SJCRH30 (cell line): ENCODE results near the gene FBXL17. TPM values are rescaled to one million over a fixed set of nuclear protein-coding genes. Genes with fewer than 3 reads are reported as not detected.

Experiments used
- DNase-seq, 2 experiments: peaks; one replicate each; pipeline ENCODE4 v3.0.0-alpha.2; 2015 to 2020
- H3K27ac ChIP-seq: fragments of 250-450 bp; sonication (Bioruptor Pico); 2 replicates; pipeline ENCODE4 v1.5.1; 2020; ENCODE audit warnings: mild to moderate bottlenecking, moderate library complexity
- H3K27me3 ChIP-seq: fragments of 250-450 bp; sonication (Bioruptor Pico); 2 replicates; pipeline ENCODE4 v1.5.1; 2020; ENCODE audit warnings: mild to moderate bottlenecking, moderate library complexity
- H3K36me3 ChIP-seq: fragments of 250-450 bp; sonication (Bioruptor Pico); 2 replicates; pipeline ENCODE4 v1.5.1; 2020; ENCODE audit warnings: mild to moderate bottlenecking, moderate library complexity
- H3K4me1 ChIP-seq: fragments of 250-450 bp; sonication (Bioruptor Pico); 2 replicates; pipeline ENCODE4 v1.5.1; 2020; ENCODE audit warnings: mild to moderate bottlenecking, moderate library complexity
- H3K4me3 ChIP-seq: fragments of 250-450 bp; sonication (Bioruptor Pico); 2 replicates; pipeline ENCODE4 v1.5.1; 2020; ENCODE audit warnings: mild to moderate bottlenecking, moderate library complexity
- H3K9me3 ChIP-seq: fragments of 250-450 bp; sonication (Bioruptor Pico); replicated peaks from 2 replicates; pipeline ENCODE4 v1.5.1; 2020; ENCODE audit warnings: mild to moderate bottlenecking, moderate library complexity
- total RNA-seq: library from RNA; depleted of rRNA; stranded (reverse); fragments of >200 nt; shearing (Covaris generic); gene quantifications from 2 replicates; pipeline ENCODE4 v1.2.3, GENCODE V29; 2014

The FBXL17 gene
- total RNA-seq, 1 experiment from 2014 or later = 7.1 TPM

DNA sequence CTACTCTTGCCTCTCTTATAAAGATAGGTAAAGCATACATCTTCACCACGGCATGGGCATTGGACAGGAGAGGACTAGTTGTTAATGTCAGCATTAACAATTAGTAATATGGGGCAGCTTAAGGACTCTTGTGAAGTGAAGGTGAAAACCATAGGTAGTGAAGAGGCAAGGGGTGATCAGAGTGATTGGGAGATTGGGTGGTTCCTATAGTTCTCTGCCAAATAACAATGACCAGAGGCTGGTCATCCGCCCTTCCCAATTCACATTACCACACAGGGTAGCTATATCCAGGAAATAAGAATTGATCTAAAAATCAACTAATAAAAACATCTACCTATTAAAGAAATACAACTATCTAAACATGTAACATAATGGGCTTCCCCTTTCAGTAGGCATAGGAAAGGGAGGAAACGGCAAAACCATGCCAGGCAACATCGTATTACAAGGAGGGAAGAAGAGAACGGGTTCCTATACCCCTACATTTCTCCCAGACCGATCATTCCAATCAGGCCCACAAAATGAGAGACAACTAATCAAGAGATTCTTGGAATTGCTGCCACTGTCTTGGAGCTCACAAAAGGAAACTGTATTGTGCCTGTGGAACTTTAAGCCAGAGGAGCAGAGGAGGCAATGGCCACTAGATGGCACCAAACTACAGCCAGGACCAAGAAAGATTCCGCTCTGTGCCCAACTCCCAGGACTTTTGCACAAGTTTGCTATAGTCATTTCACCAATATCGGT, 121.6 kb downstream of the FBXL17 start:
- H3K36me3 ChIP-seq = no peaks in the 10 kb centered on the region
- peak; percentile 75 to 93 for DNase-seq
- no peaks in the 10 kb centered on the region for H3K27me3 ChIP-seq
- H3K4me1 ChIP-seq = peaks cover 29% of the 10 kb centered on the region
- H3K9me3 ChIP-seq = no peaks in the 10 kb centered on the region
- H3K4me3 ChIP-seq = no peak overlapping the region
- H3K27ac ChIP-seq = no peak overlapping the region

DNA sequence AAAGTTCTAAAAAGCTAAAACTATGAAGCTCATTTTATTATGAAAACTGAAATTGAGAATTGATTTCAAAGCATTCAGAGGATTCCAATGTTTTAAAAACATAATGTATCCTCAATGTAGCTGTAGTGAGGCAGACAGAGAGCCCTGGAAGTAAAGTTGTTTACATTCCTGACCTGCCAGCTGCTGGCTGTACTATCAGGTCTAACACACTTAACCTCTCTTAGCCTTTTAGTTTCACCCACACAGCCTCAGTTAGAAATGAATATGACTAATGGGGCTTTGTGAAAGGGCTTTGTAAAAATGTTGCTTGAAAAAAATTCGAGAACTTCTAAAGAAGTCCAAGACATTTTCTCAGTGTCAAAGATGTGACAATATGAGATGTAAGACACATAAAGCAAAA, 122.6 kb downstream of the FBXL17 start:
- Histone ChIP-seq H3K27me3 (no peaks in the 10 kb centered on the region), H3K27ac (peak overlapping the region; percentile 7; the same call in 1 of the 2 replicates), H3K9me3 (no peaks in the 10 kb centered on the region), H3K4me3 (no peak overlapping the region), H3K36me3 (no peaks in the 10 kb centered on the region), H3K4me1 (peaks cover 35% of the 10 kb centered on the region)
- DNase-seq = peak; percentile 41 to 66

DNA sequence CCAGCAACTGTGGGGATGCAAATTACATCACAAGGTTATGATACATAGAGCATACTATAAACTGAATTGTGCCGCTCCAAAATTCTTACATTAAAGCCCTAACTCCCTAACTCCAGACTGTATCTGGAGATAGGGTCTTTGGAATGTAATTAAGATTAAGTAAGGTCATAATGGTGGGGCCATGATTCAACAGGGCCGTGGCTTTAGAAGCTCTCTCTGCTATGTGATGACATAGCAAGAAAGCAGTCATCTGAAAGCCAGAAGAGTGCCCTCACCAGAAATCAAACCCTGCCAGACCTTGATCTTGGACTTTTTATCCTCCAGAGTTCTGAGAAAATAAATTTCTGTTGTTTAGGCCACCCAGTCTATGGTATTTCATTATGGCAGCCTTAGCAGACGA, 123.9 kb downstream of the FBXL17 start:
- H3K27ac ChIP-seq = no peak overlapping the region
- H3K4me3 ChIP-seq = no peak overlapping the region
- no peaks in the 10 kb centered on the region for H3K9me3 ChIP-seq
- no peaks in the 10 kb centered on the region for H3K27me3 ChIP-seq
- no peak for DNase-seq
- H3K4me1 ChIP-seq = peaks cover 35% of the 10 kb centered on the region
- H3K36me3 ChIP-seq = no peaks in the 10 kb centered on the region

DNA sequence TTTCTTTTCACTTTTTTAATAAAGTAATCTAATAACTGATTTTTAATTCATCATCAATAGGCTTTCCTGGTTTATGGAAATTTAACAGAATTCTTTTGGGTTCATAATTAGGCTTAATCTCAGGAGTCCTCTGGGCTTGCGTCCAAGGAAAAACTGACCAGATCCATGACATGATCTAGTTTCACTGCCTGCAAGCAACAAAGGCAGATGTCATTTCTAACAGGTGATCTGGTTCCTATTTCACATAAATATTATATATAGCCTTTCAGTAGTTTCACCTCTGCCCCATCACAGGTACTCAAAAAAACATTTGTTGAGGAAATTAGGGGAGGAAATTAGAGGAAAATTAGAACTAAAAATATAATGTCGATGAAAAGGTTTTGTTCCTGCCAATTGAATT, 126.4 kb downstream of the FBXL17 start:
- H3K4me1 ChIP-seq = peaks cover 35% of the 10 kb centered on the region
- H3K27me3 ChIP-seq = no peaks in the 10 kb centered on the region
- no peaks in the 10 kb centered on the region for H3K36me3 ChIP-seq
- H3K4me3 ChIP-seq = no peak overlapping the region
- peak; percentile 36 to 73 for DNase-seq
- H3K27ac ChIP-seq = no peak overlapping the region
- H3K9me3 ChIP-seq = no peaks in the 10 kb centered on the region

DNA sequence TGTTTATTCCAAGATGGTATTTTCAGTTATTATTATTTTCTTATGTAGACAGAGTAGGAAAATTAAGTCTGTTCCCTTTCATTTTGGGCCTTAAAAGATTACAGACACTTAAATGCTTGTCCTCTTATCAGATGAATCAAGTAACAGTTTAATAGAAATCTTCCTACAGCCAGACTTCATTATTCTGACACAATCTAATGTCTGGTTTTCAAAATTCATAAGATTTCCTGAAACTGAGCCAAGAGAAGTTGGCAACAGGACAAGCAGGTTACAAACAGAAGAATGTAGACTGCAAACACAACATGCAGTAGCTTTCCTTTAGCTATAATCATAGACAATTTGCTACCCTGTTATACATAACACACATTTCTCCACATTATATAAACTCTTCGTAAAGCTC, 130.5 kb downstream of the FBXL17 start:
- Histone ChIP-seq H3K27me3 (no peaks in the 10 kb centered on the region), H3K9me3 (no peaks in the 10 kb centered on the region), H3K36me3 (no peaks in the 10 kb centered on the region), H3K4me3 (no peak overlapping the region), H3K4me1 (peaks cover 18% of the 10 kb centered on the region), H3K27ac (no peak overlapping the region)
- no peak for DNase-seq

DNA sequence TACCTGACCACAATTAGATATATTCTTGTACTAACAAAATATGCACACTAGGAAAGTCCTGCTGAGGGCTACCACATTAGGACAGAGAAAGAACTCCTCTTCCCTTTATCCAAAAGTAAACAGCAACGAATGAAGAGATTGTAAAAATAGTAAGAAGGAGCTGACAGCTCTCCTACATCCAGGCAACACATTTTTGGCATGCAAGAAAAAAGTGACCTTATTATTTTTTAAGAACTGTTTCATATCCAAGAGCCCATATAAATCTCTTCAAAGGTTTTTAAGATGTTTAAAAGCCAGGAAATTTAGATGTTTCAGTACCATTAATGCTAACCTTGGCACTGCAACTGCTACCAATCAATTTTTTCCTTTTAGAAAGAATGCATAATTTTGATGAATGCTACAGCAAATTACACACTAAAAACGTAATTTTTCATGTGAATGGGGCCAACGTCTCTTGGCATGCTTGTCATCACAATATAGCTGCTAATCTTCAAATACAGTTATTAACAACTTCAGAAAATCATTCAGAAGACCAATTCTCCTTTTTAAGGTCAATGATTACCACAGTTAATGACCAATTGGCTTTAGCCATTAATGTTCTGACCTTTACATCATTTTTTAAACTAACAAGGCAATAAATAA, 132.0 kb downstream of the FBXL17 start:
- no peak for DNase-seq
- no peaks in the 10 kb centered on the region for H3K27me3 ChIP-seq
- no peak overlapping the region for H3K27ac ChIP-seq
- H3K4me3 ChIP-seq = no peak overlapping the region
- no peaks in the 10 kb centered on the region for H3K9me3 ChIP-seq
- no peaks in the 10 kb centered on the region for H3K36me3 ChIP-seq
- peaks cover 5% of the 10 kb centered on the region for H3K4me1 ChIP-seq

DNA sequence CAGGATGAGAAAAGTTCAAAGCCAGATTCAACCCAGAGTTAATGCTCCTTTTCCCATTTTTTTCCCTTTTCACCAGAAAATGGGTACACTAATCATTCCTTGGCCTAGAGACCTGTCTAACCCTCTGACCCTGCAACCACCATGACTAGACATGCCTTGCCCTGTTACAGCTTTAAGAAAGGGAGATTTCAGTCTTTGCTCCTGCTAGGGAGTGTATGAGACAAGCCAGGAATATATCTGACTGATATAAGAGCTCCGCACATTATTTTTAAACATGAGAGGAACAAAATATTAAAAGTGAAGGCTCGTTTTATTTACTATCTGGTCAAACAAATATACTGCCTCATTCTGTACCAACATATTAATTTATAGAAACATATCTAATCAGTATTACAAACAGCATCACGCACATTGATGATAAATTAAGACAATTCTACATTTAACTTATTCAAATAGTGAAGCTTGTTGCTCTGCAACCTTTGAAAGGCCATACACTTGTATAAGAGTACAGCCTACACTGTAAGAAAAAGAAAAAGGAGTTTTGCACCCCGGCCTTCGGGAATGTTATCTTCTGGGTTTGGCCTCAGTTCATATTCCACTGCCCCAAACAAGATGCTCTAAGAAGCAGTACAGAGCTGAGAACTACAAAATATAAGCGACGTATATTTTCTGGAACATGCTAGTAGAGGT, 132.7 kb downstream of the FBXL17 start:
- Histone ChIP-seq H3K4me3 (no peak overlapping the region), H3K27me3 (no peaks in the 10 kb centered on the region), H3K36me3 (no peaks in the 10 kb centered on the region), H3K9me3 (no peaks in the 10 kb centered on the region), H3K27ac (no peak overlapping the region), H3K4me1 (no peaks in the 10 kb centered on the region)
- no peak for DNase-seq

DNA sequence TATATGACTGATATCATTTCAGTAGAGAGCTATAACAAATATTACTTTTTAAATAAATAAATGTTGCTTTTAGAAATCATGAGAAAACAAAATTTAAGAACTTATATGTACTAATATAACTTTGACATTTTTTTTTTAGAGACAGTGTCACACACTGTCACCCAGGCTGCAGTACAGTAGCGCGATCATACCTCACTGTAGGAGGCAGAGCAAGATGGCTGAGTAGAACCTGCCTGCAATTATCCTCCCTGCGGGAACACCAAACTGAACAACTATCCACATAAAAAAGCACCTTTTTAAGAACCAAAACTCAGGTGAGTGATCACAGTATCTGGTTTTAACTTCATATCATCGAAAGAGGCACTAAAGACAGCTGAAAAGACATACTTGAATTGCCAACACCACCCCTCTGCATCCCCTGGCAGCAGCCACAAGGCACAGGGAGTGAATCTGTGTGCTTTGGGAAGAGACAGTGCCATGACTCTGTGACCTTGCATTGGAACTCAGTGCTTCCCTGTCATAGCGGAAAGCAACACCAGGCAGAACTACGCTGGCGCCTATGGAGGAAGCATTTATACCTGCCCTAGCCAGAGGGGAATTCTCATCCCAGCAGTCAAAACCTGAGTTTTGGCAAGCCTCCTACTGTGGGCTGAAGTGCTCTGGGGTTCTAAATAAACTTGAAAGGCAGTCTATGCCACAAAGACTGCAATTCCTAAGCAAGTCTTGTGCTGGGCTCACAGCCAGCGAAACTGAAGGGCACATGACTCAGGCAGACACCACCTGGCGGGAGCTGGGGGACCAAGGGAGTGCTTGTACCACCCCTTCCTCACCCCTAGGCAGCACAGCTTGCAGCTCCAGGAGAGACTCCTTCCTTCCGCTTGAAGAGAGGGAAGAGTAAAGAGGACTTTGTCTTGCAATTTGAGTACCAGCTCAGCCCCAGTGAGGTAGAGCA, 142.7 kb downstream of the FBXL17 start:
- Histone ChIP-seq H3K4me3 (no peak overlapping the region), H3K36me3 (no peaks in the 10 kb centered on the region), H3K27me3 (no peaks in the 10 kb centered on the region), H3K9me3 (no peaks in the 10 kb centered on the region), H3K27ac (no peak overlapping the region), H3K4me1 (no peaks in the 10 kb centered on the region)
- DNase-seq = no peak

DNA sequence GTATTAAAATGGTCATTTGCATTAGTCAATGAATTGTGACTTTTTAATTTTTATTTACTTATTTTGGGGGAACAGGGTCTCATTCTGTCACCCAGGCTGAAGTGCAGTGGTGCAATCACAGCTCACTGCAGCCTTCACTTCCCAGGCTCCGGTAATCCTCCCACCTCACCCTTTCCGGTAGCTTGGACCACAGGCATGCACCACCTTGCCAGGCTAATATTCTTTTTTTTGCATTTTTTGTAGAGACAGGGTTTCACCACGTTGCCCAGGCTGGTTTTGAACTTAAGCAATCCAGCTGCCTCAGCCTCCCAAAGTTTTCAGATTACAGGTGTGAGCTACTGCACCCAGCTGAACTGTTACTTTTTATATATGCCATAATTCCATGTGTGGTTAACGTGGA, 143.4 kb downstream of the FBXL17 start:
- H3K4me1 ChIP-seq = no peaks in the 10 kb centered on the region
- H3K36me3 ChIP-seq = no peaks in the 10 kb centered on the region
- H3K9me3 ChIP-seq = no peaks in the 10 kb centered on the region
- H3K27me3 ChIP-seq = no peaks in the 10 kb centered on the region
- no peak overlapping the region for H3K4me3 ChIP-seq
- DNase-seq = no peak
- H3K27ac ChIP-seq = no peak overlapping the region

DNA sequence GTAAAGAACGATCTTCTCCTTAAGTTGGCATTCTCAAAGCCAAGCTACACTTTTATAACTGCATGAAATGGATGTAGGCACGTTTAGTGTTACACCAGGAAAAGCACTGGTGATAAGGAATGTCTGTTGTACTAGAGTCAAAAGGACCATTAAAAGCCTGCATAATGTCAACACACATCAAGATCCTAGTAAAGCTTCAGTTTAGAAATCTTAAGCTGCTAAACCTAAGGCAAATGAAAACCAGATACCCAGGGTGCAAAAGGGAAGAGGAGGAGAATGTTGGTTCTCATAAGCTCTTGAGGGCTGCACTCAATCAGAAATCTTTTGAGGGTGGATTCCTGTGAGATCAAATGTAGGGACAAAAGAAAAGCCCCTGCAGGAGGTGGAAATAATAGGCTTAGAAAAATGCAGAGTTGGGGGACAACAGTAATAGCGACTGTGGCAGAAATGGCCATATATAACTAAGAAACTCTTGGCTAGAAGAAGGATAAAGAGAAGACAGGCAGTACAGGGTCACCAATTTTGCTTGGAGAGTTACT, 148.2 kb downstream of the FBXL17 start:
- H3K4me1 ChIP-seq = no peaks in the 10 kb centered on the region
- no peaks in the 10 kb centered on the region for H3K27me3 ChIP-seq
- H3K9me3 ChIP-seq = no peaks in the 10 kb centered on the region
- H3K36me3 ChIP-seq = no peaks in the 10 kb centered on the region
- H3K27ac ChIP-seq = no peak overlapping the region
- H3K4me3 ChIP-seq = no peak overlapping the region
- no peak for DNase-seq

DNA sequence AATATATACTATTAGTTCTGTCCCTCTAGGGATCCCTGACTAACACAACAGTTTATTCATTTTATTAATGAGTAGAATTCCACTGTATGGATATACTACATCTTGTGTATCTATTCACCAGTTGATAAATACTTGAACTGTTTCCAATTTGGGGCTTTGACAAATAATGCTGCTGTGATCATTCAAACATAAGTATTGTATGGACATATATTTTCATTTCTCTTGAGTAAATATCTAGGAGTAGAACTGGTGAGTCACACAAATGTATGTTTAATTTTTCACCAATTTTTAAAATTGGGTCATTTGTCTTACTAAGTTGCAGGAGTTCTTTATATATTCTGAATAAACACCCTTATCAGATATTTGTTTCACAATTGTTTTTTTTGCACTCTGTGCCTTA, 149.1 kb downstream of the FBXL17 start:
- no peak for DNase-seq
- no peaks in the 10 kb centered on the region for H3K36me3 ChIP-seq
- H3K27me3 ChIP-seq = no peaks in the 10 kb centered on the region
- no peaks in the 10 kb centered on the region for H3K4me1 ChIP-seq
- H3K9me3 ChIP-seq = no peaks in the 10 kb centered on the region
- no peak overlapping the region for H3K4me3 ChIP-seq
- H3K27ac ChIP-seq = no peak overlapping the region

DNA sequence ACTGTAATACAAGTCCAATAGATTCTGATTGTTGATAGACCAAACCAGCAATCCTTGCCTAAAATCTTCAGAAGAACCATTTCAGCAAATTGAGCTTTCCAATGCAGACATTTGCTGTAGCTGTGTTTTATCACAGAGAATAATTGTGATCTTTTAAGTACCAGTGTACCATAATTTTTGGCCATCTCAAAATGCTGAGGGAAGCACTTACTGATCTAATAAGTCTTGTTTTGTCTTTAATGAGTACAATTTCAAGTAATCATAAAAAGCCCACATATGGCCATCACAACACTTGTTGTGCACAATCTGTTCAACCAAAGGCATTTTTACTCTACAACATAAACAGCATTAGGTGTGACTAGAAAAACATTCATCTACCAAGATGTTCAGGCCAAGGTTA, 159.9 kb downstream of the FBXL17 start:
- Histone ChIP-seq H3K27ac (no peak overlapping the region), H3K27me3 (no peaks in the 10 kb centered on the region), H3K9me3 (peaks cover 5% of the 10 kb centered on the region; the same call in 1 of the 2 replicates), H3K4me1 (no peaks in the 10 kb centered on the region), H3K4me3 (no peak overlapping the region), H3K36me3 (no peaks in the 10 kb centered on the region)
- no peak for DNase-seq

DNA sequence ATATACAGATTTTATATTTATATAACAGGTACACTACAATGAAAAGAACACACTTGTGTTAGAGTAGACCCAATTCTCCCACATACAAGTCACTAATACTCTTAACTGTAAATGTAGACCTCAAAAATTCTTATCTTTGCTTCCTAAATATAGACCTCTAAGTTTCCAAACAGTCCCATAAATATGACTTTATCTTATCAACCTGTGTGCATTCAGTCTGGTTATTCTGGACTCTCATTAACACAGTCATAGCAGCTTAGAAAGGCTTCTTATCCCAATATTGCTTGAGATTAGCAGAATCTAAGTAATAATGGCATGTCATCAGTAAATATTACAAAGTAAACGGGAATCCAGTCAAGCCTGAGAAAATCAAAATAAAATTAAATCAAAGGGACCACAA, 161.1 kb downstream of the FBXL17 start:
- Histone ChIP-seq H3K27ac (no peak overlapping the region), H3K4me1 (no peaks in the 10 kb centered on the region)

DNA sequence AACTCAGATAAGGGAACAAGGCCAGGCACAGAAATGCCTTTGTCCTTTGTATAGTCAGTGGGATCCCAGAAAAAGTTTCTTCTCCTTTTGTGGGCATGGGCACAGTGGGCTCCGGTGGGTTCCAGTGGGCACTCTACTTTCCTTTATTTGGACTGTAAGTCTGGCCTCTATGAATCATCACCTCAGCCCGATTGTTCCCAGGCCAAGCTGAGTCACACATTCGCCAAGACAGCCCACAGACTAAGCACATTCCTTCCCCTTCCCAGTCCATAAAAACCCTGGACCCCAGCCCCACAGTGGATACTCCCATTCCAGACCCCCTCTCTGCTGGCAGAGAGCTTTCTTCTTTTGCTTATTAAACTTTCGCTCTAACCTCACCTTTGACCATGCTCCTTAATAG, 165.0 kb downstream of the FBXL17 start:
- Histone ChIP-seq H3K27me3 (no peaks in the 10 kb centered on the region), H3K9me3 (peaks cover 8% of the 10 kb centered on the region; the same call in 1 of the 2 replicates), H3K4me1 (no peaks in the 10 kb centered on the region), H3K4me3 (no peak overlapping the region), H3K27ac (no peak overlapping the region), H3K36me3 (no peaks in the 10 kb centered on the region)
- no peak for DNase-seq

More for the DNA sequence above, 161.1 kb downstream of the FBXL17 start:
- no peaks in the 10 kb centered on the region for H3K27me3 ChIP-seq
- H3K36me3 ChIP-seq = no peaks in the 10 kb centered on the region
- H3K9me3 ChIP-seq = peaks cover 5% of the 10 kb centered on the region; the same call in 1 of the 2 replicates
- H3K4me3 ChIP-seq = no peak overlapping the region
- no peak for DNase-seq
